A549 (cell line): ENCODE data around the gene CHTF18. TPM values are rescaled to one million over a fixed set of nuclear protein-coding genes. Genes with fewer than 3 reads are reported as not detected.

Experiments used
- ATAC-seq, 2 experiments: fragments of 200-7000 bp in 1 of 2; fragments of >200 bp in 1 of 2; cut with Nextera tagmentation in 1 of 2; cut with Tn5 transposase in 1 of 2; 3 replicates each; pipeline versions ENCODE4 v1.8.0 to v1.9.1; 2018 to 2020; ENCODE audit warnings: mild to moderate bottlenecking in 1 of 2, moderate library complexity in 1 of 2
- CTCF ChIA-PET: fragments of 300-600 bp; sonication (Branson Sonifier 250); formaldehyde crosslinking; extraction: SDS; loops from one replicate; lab custom pipeline; 2021; ENCODE audit warnings: antibody characterized with exemption, inconsistent platforms; lab: Yijun Ruan, JAX
- POLR2A ChIA-PET: fragments of 350-600 bp; formaldehyde crosslinking; extraction: SDS; loops from one replicate; lab custom pipeline; 2021; ENCODE audit warnings: antibody characterized with exemption, inconsistent platforms; lab: Yijun Ruan, JAX
- DNase-seq, 2 experiments: peaks; one replicate each; pipeline versions ENCODE4 v3.0.0 to v3.0.0-alpha.2; 2011 to 2016; ENCODE audit warnings: low read depth in 1 of 2, low spot score in 1 of 2
- FAIRE-seq: peaks from 2 replicates; lab custom pipeline; 2011; peaks lifted over from hg19 to GRCh38; lab: Jason Lieb, UNC
- H3K27ac ChIP-seq, 2 experiments: fragments of >200 bp; sonication (Bioruptor Twin); formaldehyde crosslinking; 3 replicates each; pipeline ENCODE4 v1.5.1; 2016 to 2017
- H3K4me1 ChIP-seq: fragments of >200 bp; sonication (Bioruptor Twin); formaldehyde crosslinking; 3 replicates; pipeline ENCODE4 v1.6.1; 2016
- H3K4me2 ChIP-seq: fragments of >200 bp; sonication (Bioruptor Twin); formaldehyde crosslinking; 3 replicates; pipeline ENCODE4 v1.6.1; 2016
- H3K4me3 ChIP-seq: fragments of >200 bp; sonication (Bioruptor Twin); formaldehyde crosslinking; 3 replicates; pipeline ENCODE4 v1.5.1; 2016
- H3K9me3 ChIP-seq: fragments of >200 bp; sonication (Bioruptor Twin); formaldehyde crosslinking; 3 replicates; pipeline ENCODE4 v1.6.1; 2016
- CHD2 ChIP-seq: fragments of 150-350 bp; IDR thresholded peaks from 2 replicates; pipeline ENCODE4 v1.6.1; 2014; ENCODE audit warnings: low read length; ENCODE audit not compliant: partially characterized antibody
- FOSL2 ChIP-seq, 2 experiments: fragments of 450-650 bp in 1 of 2; fragments of >200 bp in 1 of 2; sonication (Bioruptor Twin) in 1 of 2; formaldehyde crosslinking; IDR thresholded peaks; 2 replicates each; pipeline versions ENCODE4 v1.5.0 to v1.6.1; 2016 to 2020; ENCODE audit warnings: mild to moderate bottlenecking in 1 of 2, moderate library complexity in 1 of 2
- FOXS1 ChIP-seq: fragments of 250-450 bp; sonication (Bioruptor Pico); IDR thresholded peaks from 2 replicates; pipeline ENCODE4 v1.5.0; 2020; ENCODE audit warnings: mild to moderate bottlenecking, moderate library complexity
- GATA3 ChIP-seq: IDR thresholded peaks from 2 replicates; pipeline ENCODE4 v1.6.1; 2012; ENCODE audit warnings: borderline replicate concordance
- HOXA7 ChIP-seq: fragments of 250-450 bp; sonication (Bioruptor Pico); IDR thresholded peaks from 2 replicates; pipeline ENCODE4 v1.5.0; 2020; ENCODE audit warnings: mild to moderate bottlenecking, moderate library complexity
- JUN ChIP-seq, 2 experiments: fragments of >200 bp; sonication (Bioruptor Twin); formaldehyde crosslinking; IDR thresholded peaks; 2 replicates in 1 of 2; 3 replicates in 1 of 2; pipeline ENCODE4 v1.6.1; 2016 to 2017
- KDM5A ChIP-seq: fragments of 200-600 bp; sonication (generic); IDR thresholded peaks from 2 replicates; pipeline ENCODE4 v1.6.1; 2016; ENCODE audit warnings: antibody characterized with exemption, mild to moderate bottlenecking
- MYC ChIP-seq: IDR thresholded peaks from 2 replicates; pipeline ENCODE4 v1.6.1; 2012; ENCODE audit warnings: mild to moderate bottlenecking, inconsistent platforms, low read length, improper control_type of control experiment, borderline replicate concordance
- NPAS2 ChIP-seq: fragments of 250-450 bp; sonication (Bioruptor Pico); IDR thresholded peaks from 2 replicates; pipeline ENCODE4 v1.8.0; 2022; ENCODE audit warnings: mild to moderate bottlenecking, moderate library complexity, borderline replicate concordance
- PHF8 ChIP-seq: fragments of 200-600 bp; sonication (generic); IDR thresholded peaks from 2 replicates; pipeline ENCODE4 v1.6.1; 2016; ENCODE audit warnings: low read depth, mild to moderate bottlenecking, antibody characterized with exemption, moderate library complexity, borderline replicate concordance
- POLR2A ChIP-seq: IDR thresholded peaks from 2 replicates; pipeline ENCODE4 v1.6.1; 2012; ENCODE audit warnings: mild to moderate bottlenecking, low read length
- RAD21 ChIP-seq, 2 experiments: fragments of >200 bp in 1 of 2; sonication (Bioruptor Twin) in 1 of 2; formaldehyde crosslinking in 1 of 2; IDR thresholded peaks in 1 of 2; conservative IDR thresholded peaks in 1 of 2; 2 replicates in 1 of 2; 3 replicates in 1 of 2; pipeline ENCODE4 v1.6.1; 2012 to 2018; ENCODE audit warnings: inconsistent platforms in 1 of 2
- RCOR1 ChIP-seq: fragments of 150-350 bp; IDR thresholded peaks from 2 replicates; pipeline ENCODE4 v1.6.1; 2014; ENCODE audit warnings: antibody characterized with exemption, low read length, low read depth
- RFX5 ChIP-seq: fragments of 450-650 bp; IDR thresholded peaks from 2 replicates; pipeline ENCODE4 v1.7.1; 2014; ENCODE audit warnings: antibody characterized with exemption, mild to moderate bottlenecking, moderate library complexity
- RNF2 ChIP-seq: fragments of 200-600 bp; sonication (generic); IDR thresholded peaks from 2 replicates; pipeline ENCODE4 v1.6.1; 2016; ENCODE audit warnings: low read depth, mild to moderate bottlenecking, antibody characterized with exemption, moderate library complexity, borderline replicate concordance
- SMC3 ChIP-seq: fragments of >200 bp; sonication (Bioruptor Twin); formaldehyde crosslinking; IDR thresholded peaks from 3 replicates; pipeline ENCODE4 v1.6.1; 2018; ENCODE audit warnings: inconsistent platforms
- WGBS: methylation state at CpG from one replicate; pipeline ENCODE4 v1.1.6; 2017; ENCODE audit errors: missing lambda C conversion rate; 5-methylcytosine and 5-hydroxymethylcytosine counted together
- polyA plus RNA-seq, 4 experiments: library from polyadenylated mRNA; depleted of rRNA in 3 of 4; stranded (reverse); fragments of >200 nt; fragmentation: RNase III in 1 of 4; extraction: RNeasy Plus Mini Kit Qiagen cat#74134 plus additional on column Dnase treatment in 1 of 4; gene quantifications; 2 replicates in 3 of 4; 3 replicates in 1 of 4; pipeline ENCODE4 v1.2.3, GENCODE V29; 2011 to 2017
- TF ChIP-seq, protein P1 (sequence below): fragments of >200 bp; sonication (Bioruptor Twin); formaldehyde crosslinking; IDR thresholded peaks from 3 replicates; pipeline ENCODE4 v1.6.1; 2016
- TF ChIP-seq, protein P2 (sequence below): IDR thresholded peaks from 2 replicates; pipeline ENCODE4 v1.6.1; 2012
- TF ChIP-seq, protein P3 (sequence below): fragments of >200 bp; sonication (Bioruptor Twin); formaldehyde crosslinking; IDR thresholded peaks from 3 replicates; pipeline ENCODE4 v1.5.1; 2016
- TF ChIP-seq, protein P4 (sequence below): IDR thresholded peaks from 2 replicates; pipeline ENCODE4 v1.6.1; 2012; ENCODE audit warnings: low read depth, borderline replicate concordance
- TF ChIP-seq, protein P5 (sequence below): fragments of 200-600 bp; sonication (generic); IDR thresholded peaks from 2 replicates; pipeline ENCODE4 v1.6.1; 2016; ENCODE audit warnings: antibody characterized with exemption, mild to moderate bottlenecking, moderate library complexity

CHTF18 gene
- polyA plus RNA-seq, 2 of the 4 experiments (the other 2 are of a cell fraction): 4.8 to 36.7 TPM

DNA sequence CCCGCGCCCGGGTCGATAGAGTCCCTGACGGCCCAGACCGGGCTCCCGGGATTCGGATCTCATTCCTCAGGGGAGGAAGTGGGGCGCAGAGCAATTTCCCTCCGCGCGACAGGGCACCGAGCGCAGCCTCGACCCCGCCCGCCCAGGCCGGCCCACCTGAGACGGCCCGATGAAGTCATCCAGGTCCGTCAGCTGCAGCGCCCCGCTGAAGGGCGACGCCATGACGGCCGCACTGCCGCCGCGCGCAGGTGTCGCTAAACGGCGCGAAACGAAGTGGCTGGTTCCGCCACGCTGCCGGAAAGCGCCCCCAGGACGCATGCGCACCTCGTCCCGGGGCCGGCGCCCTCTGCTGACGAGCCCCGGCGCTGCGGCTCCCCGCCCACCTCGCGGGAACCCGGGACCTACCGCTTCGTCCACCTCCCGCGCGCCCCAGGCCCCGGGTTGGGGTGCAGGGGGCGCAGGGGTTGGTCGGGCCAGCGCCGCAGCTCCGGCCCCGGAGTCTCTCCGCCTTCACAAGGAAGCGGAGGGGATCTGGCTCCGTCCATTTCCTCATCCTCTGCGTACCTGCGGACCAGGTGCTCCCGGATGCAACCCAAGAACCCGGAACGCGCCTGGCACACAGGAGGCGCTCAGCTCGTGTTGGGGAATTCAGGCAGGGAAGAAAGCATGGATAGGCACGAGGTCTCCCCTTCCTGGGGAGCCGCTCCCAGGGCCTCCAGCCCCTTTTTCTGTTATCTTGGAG, 47.5 kb upstream of the CHTF18 start, which contains the start of gene CIAO3:
TSS of gene CIAO3 (minus strand) at position 234 of the 742 bp plus-strand sequence. CDS start at position 222, 12 bp downstream.
- peaks cover 6% of the 10 kb centered on the region; the same call in 2 of the 3 replicates for H3K4me1 ChIP-seq
- no peaks in the 10 kb centered on the region for H3K9me3 ChIP-seq
- no peak for FAIRE-seq
- 2% methylated on average over 15 of the region's 79 CpGs for WGBS
- DNase-seq: peak; percentile 83 to 93
- ATAC-seq: peak; percentile 75 to 87
- H3K27ac ChIP-seq: peak within 1 kb of the TSS; percentile 95 to 96
- ChIA-PET CTCF (interaction anchor here (0.8 to 28.0 kb wide), 14 partner anchors 9 to 315 kb away, joined by 3 to 656 read pairs (median 6); partner anchors contain the start of genes ANTKMT, CCDC78, CHTF18 and FBXL16), POLR2A (interaction anchor here (0.9 to 1.7 kb wide), 4 partner anchors 9 to 20 kb away, joined by 3 to 5 read pairs (median 4); partner anchors contain the start of gene ANTKMT)
- no peak for TF ChIP-seq FOXS1 (CRISPR knock-in tag)
- TF ChIP-seq, protein P1, sequence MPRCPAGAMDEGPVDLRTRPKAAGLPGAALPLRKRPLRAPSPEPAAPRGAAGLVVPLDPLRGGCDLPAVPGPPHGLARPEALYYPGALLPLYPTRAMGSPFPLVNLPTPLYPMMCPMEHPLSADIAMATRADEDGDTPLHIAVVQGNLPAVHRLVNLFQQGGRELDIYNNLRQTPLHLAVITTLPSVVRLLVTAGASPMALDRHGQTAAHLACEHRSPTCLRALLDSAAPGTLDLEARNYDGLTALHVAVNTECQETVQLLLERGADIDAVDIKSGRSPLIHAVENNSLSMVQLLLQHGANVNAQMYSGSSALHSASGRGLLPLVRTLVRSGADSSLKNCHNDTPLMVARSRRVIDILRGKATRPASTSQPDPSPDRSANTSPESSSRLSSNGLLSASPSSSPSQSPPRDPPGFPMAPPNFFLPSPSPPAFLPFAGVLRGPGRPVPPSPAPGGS: 0 out of 3 replicates have a peak, but pooled peaks have one; percentile 55
- TF ChIP-seq MYC: no peak; the same call in 1 of the 2 replicates
- no peak for TF ChIP-seq RCOR1
- peak; percentile 86 for TF ChIP-seq PHF8
- peak; percentile 55 to 92; a peak in 4 of 5 replicates for TF ChIP-seq JUN (IDR thresholded peaks at IDR 0.05)
- no peak for TF ChIP-seq HOXA7 (CRISPR knock-in tag)
- TF ChIP-seq, protein P2, sequence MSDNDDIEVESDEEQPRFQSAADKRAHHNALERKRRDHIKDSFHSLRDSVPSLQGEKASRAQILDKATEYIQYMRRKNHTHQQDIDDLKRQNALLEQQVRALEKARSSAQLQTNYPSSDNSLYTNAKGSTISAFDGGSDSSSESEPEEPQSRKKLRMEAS: peak; percentile 82
- TF ChIP-seq CHD2: peak; percentile 33
- TF ChIP-seq RFX5: 0 out of 2 replicates have a peak, but pooled peaks have one; percentile 37
- TF ChIP-seq POLR2A: peak; percentile 72
- TF ChIP-seq KDM5A: peak; percentile 71
- no peak for TF ChIP-seq NPAS2 (CRISPR knock-in tag)
- peak; percentile 63; the same call in 2 of the 3 replicates for TF ChIP-seq SMC3
- TF ChIP-seq, protein P3, sequence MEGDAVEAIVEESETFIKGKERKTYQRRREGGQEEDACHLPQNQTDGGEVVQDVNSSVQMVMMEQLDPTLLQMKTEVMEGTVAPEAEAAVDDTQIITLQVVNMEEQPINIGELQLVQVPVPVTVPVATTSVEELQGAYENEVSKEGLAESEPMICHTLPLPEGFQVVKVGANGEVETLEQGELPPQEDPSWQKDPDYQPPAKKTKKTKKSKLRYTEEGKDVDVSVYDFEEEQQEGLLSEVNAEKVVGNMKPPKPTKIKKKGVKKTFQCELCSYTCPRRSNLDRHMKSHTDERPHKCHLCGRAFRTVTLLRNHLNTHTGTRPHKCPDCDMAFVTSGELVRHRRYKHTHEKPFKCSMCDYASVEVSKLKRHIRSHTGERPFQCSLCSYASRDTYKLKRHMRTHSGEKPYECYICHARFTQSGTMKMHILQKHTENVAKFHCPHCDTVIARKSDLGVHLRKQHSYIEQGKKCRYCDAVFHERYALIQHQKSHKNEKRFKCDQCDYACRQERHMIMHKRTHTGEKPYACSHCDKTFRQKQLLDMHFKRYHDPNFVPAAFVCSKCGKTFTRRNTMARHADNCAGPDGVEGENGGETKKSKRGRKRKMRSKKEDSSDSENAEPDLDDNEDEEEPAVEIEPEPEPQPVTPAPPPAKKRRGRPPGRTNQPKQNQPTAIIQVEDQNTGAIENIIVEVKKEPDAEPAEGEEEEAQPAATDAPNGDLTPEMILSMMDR: peak; percentile 93
- peak; percentile 85 for TF ChIP-seq GATA3
- TF ChIP-seq, protein P4, sequence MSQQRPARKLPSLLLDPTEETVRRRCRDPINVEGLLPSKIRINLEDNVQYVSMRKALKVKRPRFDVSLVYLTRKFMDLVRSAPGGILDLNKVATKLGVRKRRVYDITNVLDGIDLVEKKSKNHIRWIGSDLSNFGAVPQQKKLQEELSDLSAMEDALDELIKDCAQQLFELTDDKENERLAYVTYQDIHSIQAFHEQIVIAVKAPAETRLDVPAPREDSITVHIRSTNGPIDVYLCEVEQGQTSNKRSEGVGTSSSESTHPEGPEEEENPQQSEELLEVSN: peak; percentile 68; the same call in 1 of the 2 replicates
- TF ChIP-seq, protein P5, sequence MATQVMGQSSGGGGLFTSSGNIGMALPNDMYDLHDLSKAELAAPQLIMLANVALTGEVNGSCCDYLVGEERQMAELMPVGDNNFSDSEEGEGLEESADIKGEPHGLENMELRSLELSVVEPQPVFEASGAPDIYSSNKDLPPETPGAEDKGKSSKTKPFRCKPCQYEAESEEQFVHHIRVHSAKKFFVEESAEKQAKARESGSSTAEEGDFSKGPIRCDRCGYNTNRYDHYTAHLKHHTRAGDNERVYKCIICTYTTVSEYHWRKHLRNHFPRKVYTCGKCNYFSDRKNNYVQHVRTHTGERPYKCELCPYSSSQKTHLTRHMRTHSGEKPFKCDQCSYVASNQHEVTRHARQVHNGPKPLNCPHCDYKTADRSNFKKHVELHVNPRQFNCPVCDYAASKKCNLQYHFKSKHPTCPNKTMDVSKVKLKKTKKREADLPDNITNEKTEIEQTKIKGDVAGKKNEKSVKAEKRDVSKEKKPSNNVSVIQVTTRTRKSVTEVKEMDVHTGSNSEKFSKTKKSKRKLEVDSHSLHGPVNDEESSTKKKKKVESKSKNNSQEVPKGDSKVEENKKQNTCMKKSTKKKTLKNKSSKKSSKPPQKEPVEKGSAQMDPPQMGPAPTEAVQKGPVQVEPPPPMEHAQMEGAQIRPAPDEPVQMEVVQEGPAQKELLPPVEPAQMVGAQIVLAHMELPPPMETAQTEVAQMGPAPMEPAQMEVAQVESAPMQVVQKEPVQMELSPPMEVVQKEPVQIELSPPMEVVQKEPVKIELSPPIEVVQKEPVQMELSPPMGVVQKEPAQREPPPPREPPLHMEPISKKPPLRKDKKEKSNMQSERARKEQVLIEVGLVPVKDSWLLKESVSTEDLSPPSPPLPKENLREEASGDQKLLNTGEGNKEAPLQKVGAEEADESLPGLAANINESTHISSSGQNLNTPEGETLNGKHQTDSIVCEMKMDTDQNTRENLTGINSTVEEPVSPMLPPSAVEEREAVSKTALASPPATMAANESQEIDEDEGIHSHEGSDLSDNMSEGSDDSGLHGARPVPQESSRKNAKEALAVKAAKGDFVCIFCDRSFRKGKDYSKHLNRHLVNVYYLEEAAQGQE: 0 out of 2 replicates have a peak, but pooled peaks have one; percentile 22
- peak in 1 of 2 experiments; percentile 42; a peak in 2 of 5 replicates for TF ChIP-seq RAD21 (conservative IDR thresholded peaks at IDR 0.05 in 1 of 2, IDR thresholded peaks at IDR 0.05 in 1 of 2)
- no peak for TF ChIP-seq RNF2
- TF ChIP-seq FOSL2 (IDR thresholded peaks at IDR 0.05): no peak
- TF ChIP-seq FOSL2 (CRISPR knock-in tag; IDR thresholded peaks at IDR 0.05): peak; percentile 31; the same call in 1 of the 2 replicates
- peak within 1 kb of the TSS; percentile 99 for H3K4me2 ChIP-seq
- peak within 1 kb of the TSS; percentile 96 for H3K4me3 ChIP-seq
